ENCODE results near the gene GDAP2.

- TF ChIP-seq REST (IDR thresholded peaks at IDR 0.05; ENCODE audit: insufficient read depth in 1 of 2, low read depth in 2 of 2, low read length in 1 of 2) (no peak), POLR2AphosphoS5 (IDR thresholded peaks at IDR 0.05; ENCODE audit: low read depth, low read length) (no peak), CTCF (IDR thresholded peaks at IDR 0.05) (no peak)
These were observed 109.3 kb downstream of the GDAP2 start for GRCh38 chr1:117820096-117820495.
